Activated naive CD8-positive, alpha-beta T cell treated with anti-CD3 and anti-CD28 coated beads for 36 hours (primary cell): ENCODE measurements around the gene SOX5. TPM values are rescaled to one million over a fixed set of nuclear protein-coding genes. Genes with fewer than 3 reads are reported as not detected.

Experiments
- DNase-seq: peaks from one replicate; pipeline ENCODE4 v3.0.0; 2021
- H3K27ac Mint-ChIP-seq: one replicate; pipeline ENCODE4 v1.8.0; 2022; ENCODE audit warnings: mild to moderate bottlenecking, moderate library complexity, mixed read lengths
- H3K27me3 Mint-ChIP-seq: one replicate; pipeline ENCODE4 v1.8.0; 2022; ENCODE audit warnings: mild to moderate bottlenecking, mixed read lengths
- H3K36me3 Mint-ChIP-seq: one replicate; pipeline ENCODE4 v1.8.0; 2021; ENCODE audit warnings: mild to moderate bottlenecking, mixed read lengths
- H3K4me1 Mint-ChIP-seq: one replicate; pipeline ENCODE4 v1.8.0; 2021; ENCODE audit warnings: mixed read lengths
- H3K4me3 Mint-ChIP-seq: one replicate; pipeline ENCODE4 v1.8.0; 2022; ENCODE audit warnings: mild to moderate bottlenecking, moderate library complexity, mixed read lengths
- H3K9me3 Mint-ChIP-seq: one replicate; pipeline ENCODE4 v1.8.0; 2022; ENCODE audit warnings: mixed read lengths
- total RNA-seq, 2 experiments: library from RNA; stranded (reverse); gene quantifications; one replicate each; pipeline ENCODE4 v1.2.3, GENCODE V29; 2021

The SOX5 gene
- total RNA-seq, 2 experiments from 2014 or later, result not detected

DNA sequence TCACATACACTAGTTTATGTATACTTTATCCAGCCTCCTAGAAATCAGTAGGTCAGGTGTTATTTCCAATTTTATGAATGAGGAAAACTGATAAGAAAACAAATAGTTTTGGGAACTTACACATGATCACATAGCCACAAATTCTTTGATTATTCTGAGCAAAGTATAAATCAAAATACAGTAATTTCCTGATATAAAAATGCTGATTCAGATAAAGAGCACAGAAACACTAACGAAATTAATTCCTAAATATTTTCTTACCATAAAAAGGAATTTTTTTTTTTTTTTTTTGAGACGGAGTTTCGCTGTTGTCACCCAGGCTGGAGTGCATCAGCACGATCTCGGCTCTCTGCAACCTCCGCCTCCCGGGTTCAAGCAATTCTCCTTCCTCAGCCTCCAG, 275.4 kb downstream of the SOX5 start:
- no peaks in the 10 kb centered on the region for H3K27me3 Mint-ChIP-seq
- H3K27ac Mint-ChIP-seq, result no peak overlapping the region
- no peaks in the 10 kb centered on the region for H3K36me3 Mint-ChIP-seq
- H3K4me1 Mint-ChIP-seq, result no peaks in the 10 kb centered on the region
- DNase-seq, result no peak
- no peak overlapping the region for H3K4me3 Mint-ChIP-seq
- H3K9me3 Mint-ChIP-seq, result peaks cover 1% of the 10 kb centered on the region

DNA sequence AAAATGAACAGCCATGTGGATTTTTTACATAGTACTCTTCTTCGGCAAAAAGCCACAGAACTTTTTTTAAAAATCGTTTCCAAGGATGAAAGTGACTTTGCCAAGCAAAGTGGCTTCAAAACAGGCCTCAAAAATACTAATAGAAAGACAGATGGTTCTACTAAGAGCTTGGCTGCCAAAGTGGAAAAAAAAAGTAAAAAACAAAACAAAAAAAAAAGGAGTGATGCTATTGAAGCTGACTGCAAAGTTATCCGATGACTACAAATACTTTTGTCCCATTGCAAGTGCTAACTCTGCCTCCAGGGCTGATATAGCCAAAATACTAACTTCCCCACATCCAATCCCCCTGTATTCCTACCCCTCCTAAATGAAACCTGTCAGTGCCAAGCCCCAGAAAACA, 277.6 kb downstream of the SOX5 start:
- Mint-ChIP-seq H3K4me1 (no peaks in the 10 kb centered on the region), H3K9me3 (no peaks in the 10 kb centered on the region), H3K27ac (no peak overlapping the region), H3K27me3 (no peaks in the 10 kb centered on the region), H3K36me3 (no peaks in the 10 kb centered on the region), H3K4me3 (no peak overlapping the region)
- no peak for DNase-seq

GRCh38 chr12:23670684-23671083, 278.8 kb downstream of the SOX5 start:
- Mint-ChIP-seq H3K36me3 (no peaks in the 10 kb centered on the region), H3K27me3 (no peaks in the 10 kb centered on the region), H3K4me3 (no peak overlapping the region), H3K9me3 (no peaks in the 10 kb centered on the region), H3K4me1 (no peaks in the 10 kb centered on the region), H3K27ac (no peak overlapping the region)
- no peak for DNase-seq

DNA sequence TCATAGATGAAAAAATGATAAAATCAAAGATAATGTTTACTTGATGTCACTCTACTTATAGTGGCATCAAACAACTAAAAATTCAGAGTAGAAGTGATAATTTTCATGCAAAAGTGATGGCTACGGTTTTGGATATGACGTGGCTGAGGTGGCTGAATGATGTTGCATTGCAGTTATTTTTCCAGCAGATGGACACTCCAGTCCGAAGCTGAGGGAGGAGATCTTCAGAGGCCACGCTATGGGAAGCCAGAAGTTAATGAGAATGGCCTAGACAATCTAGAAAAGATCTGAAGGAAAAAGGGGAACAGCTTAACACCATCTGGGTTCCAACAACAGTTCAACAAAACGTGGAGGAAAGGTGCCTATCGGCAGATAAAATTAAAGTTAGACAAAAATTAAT, 279.8 kb downstream of the SOX5 start:
- H3K4me1 Mint-ChIP-seq, result no peaks in the 10 kb centered on the region
- no peaks in the 10 kb centered on the region for H3K9me3 Mint-ChIP-seq
- no peaks in the 10 kb centered on the region for H3K36me3 Mint-ChIP-seq
- no peak overlapping the region for H3K4me3 Mint-ChIP-seq
- no peak overlapping the region for H3K27ac Mint-ChIP-seq
- no peak for DNase-seq
- H3K27me3 Mint-ChIP-seq, result no peaks in the 10 kb centered on the region

- Mint-ChIP-seq H3K4me3 (no peak overlapping the region), H3K36me3 (no peaks in the 10 kb centered on the region), H3K9me3 (no peaks in the 10 kb centered on the region), H3K4me1 (no peaks in the 10 kb centered on the region), H3K27ac (no peak overlapping the region), H3K27me3 (no peaks in the 10 kb centered on the region)
- no peak for DNase-seq
Measured at GRCh38 chr12:23666866-23667265, 282.6 kb downstream of the SOX5 start.

- Mint-ChIP-seq H3K27ac (no peak overlapping the region), H3K36me3 (no peaks in the 10 kb centered on the region), H3K4me1 (no peaks in the 10 kb centered on the region), H3K9me3 (no peaks in the 10 kb centered on the region), H3K27me3 (no peaks in the 10 kb centered on the region), H3K4me3 (no peak overlapping the region)
- DNase-seq, result no peak
Measured at GRCh38 chr12:23662966-23663365, 286.5 kb downstream of the SOX5 start.

GRCh38 chr12:23659131-23659530, 290.3 kb downstream of the SOX5 start:
- no peaks in the 10 kb centered on the region for H3K27me3 Mint-ChIP-seq
- no peak overlapping the region for H3K4me3 Mint-ChIP-seq
- no peak for DNase-seq
- H3K27ac Mint-ChIP-seq, result no peak overlapping the region
- H3K4me1 Mint-ChIP-seq, result no peaks in the 10 kb centered on the region
- H3K9me3 Mint-ChIP-seq, result no peaks in the 10 kb centered on the region
- no peaks in the 10 kb centered on the region for H3K36me3 Mint-ChIP-seq

DNA sequence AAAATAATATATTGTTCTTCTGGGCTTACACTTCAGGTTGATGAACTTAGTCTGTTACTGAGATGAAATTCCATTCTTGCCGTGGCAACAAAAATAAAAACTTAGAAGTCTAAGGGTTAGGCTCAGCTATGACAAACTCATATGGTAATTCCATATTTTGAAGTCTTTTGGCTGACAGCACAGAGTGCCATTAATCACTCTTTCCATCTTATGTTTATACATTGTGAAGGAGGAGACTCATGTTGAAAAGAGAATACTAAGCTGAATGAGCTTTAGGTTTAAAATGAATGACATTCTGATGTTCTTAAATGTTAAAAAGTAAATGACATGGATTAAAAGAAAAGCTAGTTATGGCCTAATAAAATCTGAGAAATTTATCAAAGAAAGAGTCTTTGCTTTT, 291.9 kb downstream of the SOX5 start:
- no peaks in the 10 kb centered on the region for H3K27me3 Mint-ChIP-seq
- no peaks in the 10 kb centered on the region for H3K9me3 Mint-ChIP-seq
- H3K4me3 Mint-ChIP-seq, result no peak overlapping the region
- no peaks in the 10 kb centered on the region for H3K36me3 Mint-ChIP-seq
- H3K4me1 Mint-ChIP-seq, result no peaks in the 10 kb centered on the region
- H3K27ac Mint-ChIP-seq, result no peak overlapping the region
- no peak for DNase-seq

- H3K27ac Mint-ChIP-seq, result no peak overlapping the region
- no peaks in the 10 kb centered on the region for H3K36me3 Mint-ChIP-seq
- no peaks in the 10 kb centered on the region for H3K4me1 Mint-ChIP-seq
- H3K4me3 Mint-ChIP-seq, result no peak overlapping the region
- H3K9me3 Mint-ChIP-seq, result no peaks in the 10 kb centered on the region
- H3K27me3 Mint-ChIP-seq, result no peaks in the 10 kb centered on the region
- no peak for DNase-seq
Measured at GRCh38 chr12:23655884-23656283, 293.6 kb downstream of the SOX5 start.

GRCh38 chr12:23655112-23655511, 294.4 kb downstream of the SOX5 start:
- DNase-seq, result no peak
- no peak overlapping the region for H3K27ac Mint-ChIP-seq
- no peaks in the 10 kb centered on the region for H3K4me1 Mint-ChIP-seq
- H3K27me3 Mint-ChIP-seq, result no peaks in the 10 kb centered on the region
- peaks cover 2% of the 10 kb centered on the region for H3K9me3 Mint-ChIP-seq
- no peaks in the 10 kb centered on the region for H3K36me3 Mint-ChIP-seq
- no peak overlapping the region for H3K4me3 Mint-ChIP-seq

GRCh38 chr12:23648546-23648945, 300.9 kb downstream of the SOX5 start:
- H3K4me3 Mint-ChIP-seq, result no peak overlapping the region
- H3K9me3 Mint-ChIP-seq, result peaks cover 4% of the 10 kb centered on the region
- no peak overlapping the region for H3K27ac Mint-ChIP-seq
- no peaks in the 10 kb centered on the region for H3K4me1 Mint-ChIP-seq
- H3K36me3 Mint-ChIP-seq, result no peaks in the 10 kb centered on the region
- no peaks in the 10 kb centered on the region for H3K27me3 Mint-ChIP-seq
- no peak for DNase-seq

DNA sequence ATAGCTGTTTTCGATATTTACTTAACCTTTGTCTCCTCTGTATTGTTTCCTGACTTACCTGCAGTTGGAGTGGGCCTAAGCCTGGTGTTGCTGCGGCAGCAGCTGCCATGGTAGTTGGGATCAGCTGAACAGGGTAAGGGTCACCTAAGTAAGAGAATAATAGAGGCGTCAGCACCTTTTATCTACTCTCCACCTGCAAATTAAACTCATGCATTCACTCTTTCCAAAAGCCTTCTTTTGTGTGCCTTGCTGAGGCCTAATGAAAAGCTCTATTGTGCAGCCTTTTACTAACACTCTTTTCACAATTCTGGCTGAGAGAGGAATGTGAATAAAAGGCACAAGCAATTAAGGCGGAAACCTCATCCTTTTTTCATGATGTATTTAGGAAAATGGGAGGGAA, 308.7 kb downstream of the SOX5 start:
- Mint-ChIP-seq H3K36me3 (no peaks in the 10 kb centered on the region), H3K9me3 (peaks cover 1% of the 10 kb centered on the region), H3K4me3 (no peak overlapping the region), H3K4me1 (no peaks in the 10 kb centered on the region), H3K27me3 (no peaks in the 10 kb centered on the region), H3K27ac (no peak overlapping the region)
- DNase-seq, result no peak

GRCh38 chr12:23634344-23634743, 315.1 kb downstream of the SOX5 start:
- Mint-ChIP-seq H3K4me1 (no peaks in the 10 kb centered on the region), H3K27me3 (no peaks in the 10 kb centered on the region), H3K27ac (no peak overlapping the region), H3K36me3 (no peaks in the 10 kb centered on the region), H3K9me3 (no peaks in the 10 kb centered on the region), H3K4me3 (no peak overlapping the region)
- DNase-seq, result no peak

DNA sequence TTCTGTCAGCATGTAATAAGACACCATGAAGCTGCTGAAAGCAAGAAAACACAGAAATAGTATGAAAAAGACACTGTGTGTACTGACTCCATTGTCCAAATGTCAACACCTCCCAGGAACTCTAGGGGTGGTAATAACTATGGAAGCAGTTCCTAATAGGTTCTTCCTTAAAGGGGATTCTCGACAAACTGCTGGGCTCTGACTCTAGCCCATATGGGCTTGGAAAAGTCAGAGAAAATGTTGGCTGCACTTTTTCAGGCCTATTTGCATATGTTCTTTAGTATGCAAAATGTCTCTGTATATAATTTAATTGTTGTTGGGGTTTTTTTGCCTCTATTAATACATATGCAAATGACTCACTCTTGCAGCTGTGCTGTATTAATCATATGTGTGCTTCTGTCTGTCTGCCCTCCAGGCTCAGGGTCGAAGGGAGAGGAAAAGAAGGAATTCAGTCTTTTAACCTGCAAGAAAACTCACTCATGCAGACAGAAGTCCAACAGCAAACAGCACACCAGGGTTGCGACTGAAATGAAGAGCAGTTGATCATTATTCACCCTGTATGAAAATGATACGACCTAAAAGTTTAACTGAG, 317.6 kb downstream of the SOX5 start:
- no peak for DNase-seq
- Mint-ChIP-seq H3K4me1 (no peaks in the 10 kb centered on the region), H3K27ac (no peak overlapping the region), H3K4me3 (no peak overlapping the region), H3K36me3 (no peaks in the 10 kb centered on the region), H3K9me3 (no peaks in the 10 kb centered on the region), H3K27me3 (no peaks in the 10 kb centered on the region)

GRCh38 chr12:23630524-23630923, 318.9 kb downstream of the SOX5 start:
- no peak for DNase-seq
- no peaks in the 10 kb centered on the region for H3K4me1 Mint-ChIP-seq
- no peaks in the 10 kb centered on the region for H3K36me3 Mint-ChIP-seq
- no peak overlapping the region for H3K4me3 Mint-ChIP-seq
- no peaks in the 10 kb centered on the region for H3K9me3 Mint-ChIP-seq
- H3K27me3 Mint-ChIP-seq, result no peaks in the 10 kb centered on the region
- no peak overlapping the region for H3K27ac Mint-ChIP-seq

- Mint-ChIP-seq H3K9me3 (peaks cover 2% of the 10 kb centered on the region), H3K4me3 (no peak overlapping the region), H3K27me3 (no peaks in the 10 kb centered on the region), H3K27ac (no peak overlapping the region), H3K4me1 (no peaks in the 10 kb centered on the region), H3K36me3 (no peaks in the 10 kb centered on the region)
- DNase-seq, result no peak
Measured at GRCh38 chr12:23628806-23629205, 320.7 kb downstream of the SOX5 start.

- H3K36me3 Mint-ChIP-seq, result no peaks in the 10 kb centered on the region
- H3K27ac Mint-ChIP-seq, result no peak overlapping the region
- H3K4me3 Mint-ChIP-seq, result no peak overlapping the region
Measured at GRCh38 chr12:23626791-23627190, 322.7 kb downstream of the SOX5 start.

More at GRCh38 chr12:23626791-23627190, 322.7 kb downstream of the SOX5 start:
- peaks cover 2% of the 10 kb centered on the region for H3K9me3 Mint-ChIP-seq
- H3K4me1 Mint-ChIP-seq, result no peaks in the 10 kb centered on the region
- H3K27me3 Mint-ChIP-seq, result no peaks in the 10 kb centered on the region
- no peak for DNase-seq
